Stimulated activated CD4-positive, alpha-beta T cell treated with anti-CD3 and anti-CD28 coated beads, TNF-alpha, amount 100 ng/mL, for 24 hours (primary cell): ENCODE results near the gene C1QA.

Experiments
- DNase-seq, 3 experiments: peaks; one replicate each; pipeline ENCODE4 v3.0.0-alpha.2; 2020; ENCODE audit warnings: low read depth in 3 of 3

C1QA gene

GRCh38 chr1:22612671-22613571 lies 23.5 kb upstream of the C1QA start:
- no peak for DNase-seq

GRCh38 chr1:22613572-22613918 lies 22.9 kb upstream of the C1QA start:
- no peak for DNase-seq

GRCh38 chr1:22613951-22614350 lies 22.5 kb upstream of the C1QA start:
- no peak for DNase-seq

GRCh38 chr1:22615886-22616285 lies 20.5 kb upstream of the C1QA start:
- no peak for DNase-seq

GRCh38 chr1:22616571-22616970 lies 19.9 kb upstream of the C1QA start:
- no peak for DNase-seq

- no peak for DNase-seq
These were observed 18.4 kb upstream of the C1QA start for GRCh38 chr1:22618056-22618455.

GRCh38 chr1:22619252-22619651 lies 17.2 kb upstream of the C1QA start:
- no peak for DNase-seq

- DNase-seq = no peak
These were observed 16.6 kb upstream of the C1QA start for GRCh38 chr1:22619798-22620197.

GRCh38 chr1:22621761-22622160 lies 14.7 kb upstream of the C1QA start:
- DNase-seq = no peak

- no peak for DNase-seq
These were observed 11.0 kb upstream of the C1QA start for GRCh38 chr1:22625262-22625925.

- no peak for DNase-seq
These were observed 9.9 kb upstream of the C1QA start for GRCh38 chr1:22626237-22627157.

GRCh38 chr1:22627331-22627730 lies 9.1 kb upstream of the C1QA start:
- no peak for DNase-seq

GRCh38 chr1:22628698-22629444 lies 7.6 kb upstream of the C1QA start:
- no peak for DNase-seq

- no peak for DNase-seq
These were observed 6.5 kb upstream of the C1QA start for GRCh38 chr1:22629886-22630285.

GRCh38 chr1:22633697-22634463 lies 2.5 kb upstream of the C1QA start:
- DNase-seq = no peak

- no peak for DNase-seq
These were observed 992 bp upstream of the C1QA start for GRCh38 chr1:22635436-22635835.

GRCh38 chr1:22636927-22637326 lies 499 bp downstream of the C1QA start:
- no peak for DNase-seq

- DNase-seq = no peak
These were observed 1.5 kb downstream of the C1QA start for GRCh38 chr1:22637907-22638445.

GRCh38 chr1:22638476-22639234 lies 2.2 kb downstream of the C1QA start:
- no peak for DNase-seq

- DNase-seq = no peak
These were observed 2.9 kb downstream of the C1QA start for GRCh38 chr1:22639286-22639685.
